ENCODE measurements around the gene GPR35. TPM values are rescaled to one million over a fixed set of nuclear protein-coding genes. Genes with fewer than 3 reads are reported as not detected.

GPR35 gene
- total RNA-seq, 1 donor from 2014 or later = 0.34 TPM

DNA sequence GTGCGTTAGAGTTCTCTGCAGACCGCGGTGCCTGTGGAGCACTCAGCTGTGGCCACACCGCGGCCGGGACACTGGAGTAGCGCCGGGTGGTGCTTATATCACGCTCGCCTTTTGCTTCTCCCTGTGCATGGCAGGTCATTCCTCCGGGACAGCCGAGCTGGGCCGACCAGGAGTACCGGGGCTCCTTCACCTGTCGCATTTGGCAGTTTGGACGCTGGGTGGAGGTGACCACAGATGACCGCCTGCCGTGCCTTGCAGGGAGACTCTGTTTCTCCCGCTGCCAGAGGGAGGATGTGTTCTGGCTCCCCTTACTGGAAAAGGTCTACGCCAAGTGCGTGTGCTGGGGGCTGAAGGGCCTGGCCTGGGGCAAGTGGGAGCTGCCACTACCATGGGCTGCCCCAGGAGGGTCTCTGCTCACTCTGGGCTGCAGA lies 34.6 kb upstream of the GPR35 start:
- peaks cover 42% of the 10 kb centered on the region for H3K79me2 ChIP-seq (ENCODE audit: low read depth)
- H3K9me3 Mint-ChIP-seq = no peaks in the 10 kb centered on the region

DNA sequence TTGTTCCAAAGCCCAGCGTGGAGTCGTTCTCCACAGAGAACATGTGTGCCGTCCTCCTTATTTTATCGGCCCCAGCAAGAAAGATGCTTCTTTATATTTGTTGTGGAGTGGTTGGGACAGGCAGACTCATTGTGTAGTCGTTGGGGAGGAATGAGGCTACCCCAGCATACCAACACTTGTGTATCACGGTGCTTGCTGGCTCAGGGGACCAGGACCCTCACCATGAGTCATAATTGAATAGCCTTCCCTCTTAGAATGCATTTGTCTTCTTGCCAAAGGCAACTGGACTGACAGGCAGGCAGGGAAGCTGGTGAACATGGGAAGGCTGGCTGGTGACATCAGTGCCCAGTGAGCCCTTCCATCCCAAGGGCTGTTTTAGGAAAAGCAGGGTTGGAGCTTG lies 34.1 kb upstream of the GPR35 start:
- Histone ChIP-seq H4K20me1 (ENCODE audit: low read depth) (peaks cover 37% of the 10 kb centered on the region), H3K9me3 (ENCODE audit: low read depth) (no peaks in the 10 kb centered on the region), H3K27me3 (no peaks in the 10 kb centered on the region), H3K4me3 (no peak overlapping the region), H3K36me3 (no peaks in the 10 kb centered on the region), H3K4me1 (peaks cover 9% of the 10 kb centered on the region), H3K4me2 (no peak overlapping the region), H3K27ac (no peak overlapping the region), H3K79me2 (ENCODE audit: low read depth) (peaks cover 38% of the 10 kb centered on the region), H2AFZ (replicated peaks) (no peak overlapping the region), H3F3A (ENCODE audit: low read depth) (no peaks in the 10 kb centered on the region), H3K9ac (no peak overlapping the region)
- Mint-ChIP-seq H3K27me3 (ENCODE audit: insufficient read depth, low read depth) (no peaks in the 10 kb centered on the region), H3K9me3 (no peaks in the 10 kb centered on the region), H3K4me3 (no peak overlapping the region), H3K36me3 (peaks cover 9% of the 10 kb centered on the region), H3K27ac (no peak overlapping the region), H3K4me1 (peaks cover 18% of the 10 kb centered on the region)
- DNase-seq (ENCODE audit: low spot score) = no peak
- TF ChIP-seq, protein P1, sequence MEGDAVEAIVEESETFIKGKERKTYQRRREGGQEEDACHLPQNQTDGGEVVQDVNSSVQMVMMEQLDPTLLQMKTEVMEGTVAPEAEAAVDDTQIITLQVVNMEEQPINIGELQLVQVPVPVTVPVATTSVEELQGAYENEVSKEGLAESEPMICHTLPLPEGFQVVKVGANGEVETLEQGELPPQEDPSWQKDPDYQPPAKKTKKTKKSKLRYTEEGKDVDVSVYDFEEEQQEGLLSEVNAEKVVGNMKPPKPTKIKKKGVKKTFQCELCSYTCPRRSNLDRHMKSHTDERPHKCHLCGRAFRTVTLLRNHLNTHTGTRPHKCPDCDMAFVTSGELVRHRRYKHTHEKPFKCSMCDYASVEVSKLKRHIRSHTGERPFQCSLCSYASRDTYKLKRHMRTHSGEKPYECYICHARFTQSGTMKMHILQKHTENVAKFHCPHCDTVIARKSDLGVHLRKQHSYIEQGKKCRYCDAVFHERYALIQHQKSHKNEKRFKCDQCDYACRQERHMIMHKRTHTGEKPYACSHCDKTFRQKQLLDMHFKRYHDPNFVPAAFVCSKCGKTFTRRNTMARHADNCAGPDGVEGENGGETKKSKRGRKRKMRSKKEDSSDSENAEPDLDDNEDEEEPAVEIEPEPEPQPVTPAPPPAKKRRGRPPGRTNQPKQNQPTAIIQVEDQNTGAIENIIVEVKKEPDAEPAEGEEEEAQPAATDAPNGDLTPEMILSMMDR (IDR thresholded peaks at IDR 0.05) = no peak
- no peak for TF ChIP-seq EZH2 (IDR thresholded peaks at IDR 0.05)
- no peak for TF ChIP-seq EZH2phosphoT487 (IDR thresholded peaks at IDR 0.05)

More for the DNA sequence above, 34.6 kb upstream of the GPR35 start:
- no peak overlapping the region for H3K4me2 ChIP-seq
- H3K36me3 Mint-ChIP-seq = peaks cover 9% of the 10 kb centered on the region
- no peak overlapping the region for H3K27ac Mint-ChIP-seq
- H3K4me1 Mint-ChIP-seq = peaks cover 20% of the 10 kb centered on the region
- no peaks in the 10 kb centered on the region for H3K9me3 ChIP-seq (ENCODE audit: low read depth)
- no peak overlapping the region for H3K27ac ChIP-seq
- no peak overlapping the region for H3K4me3 Mint-ChIP-seq
- TF ChIP-seq EZH2 (IDR thresholded peaks at IDR 0.05) (no peak), EZH2phosphoT487 (IDR thresholded peaks at IDR 0.05) (no peak)
- TF ChIP-seq, protein P1 (IDR thresholded peaks at IDR 0.05) = no peak
- H3K4me3 ChIP-seq = no peak overlapping the region
- peaks cover 36% of the 10 kb centered on the region for H4K20me1 ChIP-seq (ENCODE audit: low read depth)
- H3K9ac ChIP-seq = no peak overlapping the region
- no peaks in the 10 kb centered on the region for H3K36me3 ChIP-seq
- H3F3A ChIP-seq (ENCODE audit: low read depth) = no peaks in the 10 kb centered on the region
- H3K27me3 Mint-ChIP-seq (ENCODE audit: insufficient read depth, low read depth) = no peaks in the 10 kb centered on the region
- no peaks in the 10 kb centered on the region for H3K27me3 ChIP-seq
- H2AFZ ChIP-seq (replicated peaks) = no peak overlapping the region
- peaks cover 9% of the 10 kb centered on the region for H3K4me1 ChIP-seq
- DNase-seq (ENCODE audit: low spot score) = no peak

DNA sequence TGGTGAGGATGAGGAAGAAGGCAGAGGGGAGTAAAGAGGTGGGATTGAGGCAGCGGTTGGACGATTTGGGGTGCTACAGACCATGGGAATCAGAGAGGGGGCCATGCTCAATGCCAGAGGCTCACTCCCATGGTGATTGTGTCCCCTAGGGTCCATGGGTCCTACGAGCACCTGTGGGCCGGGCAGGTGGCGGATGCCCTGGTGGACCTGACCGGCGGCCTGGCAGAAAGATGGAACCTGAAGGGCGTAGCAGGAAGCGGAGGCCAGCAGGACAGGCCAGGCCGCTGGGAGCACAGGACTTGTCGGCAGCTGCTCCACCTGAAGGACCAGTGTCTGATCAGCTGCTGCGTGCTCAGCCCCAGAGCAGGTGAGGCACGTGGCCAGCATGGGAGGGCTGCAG lies 33.5 kb upstream of the GPR35 start:
- H3K4me3 Mint-ChIP-seq = no peak overlapping the region
- Histone ChIP-seq H2AFZ (replicated peaks) (no peak overlapping the region), H3K4me2 (no peak overlapping the region), H3K4me1 (peaks cover 9% of the 10 kb centered on the region), H3K4me3 (no peak overlapping the region), H4K20me1 (ENCODE audit: low read depth) (peaks cover 37% of the 10 kb centered on the region), H3K36me3 (no peaks in the 10 kb centered on the region), H3F3A (ENCODE audit: low read depth) (no peaks in the 10 kb centered on the region), H3K27ac (no peak overlapping the region), H3K27me3 (no peaks in the 10 kb centered on the region), H3K79me2 (ENCODE audit: low read depth) (peaks cover 38% of the 10 kb centered on the region), H3K9me3 (ENCODE audit: low read depth) (no peaks in the 10 kb centered on the region), H3K9ac (no peak overlapping the region)
- no peaks in the 10 kb centered on the region for H3K27me3 Mint-ChIP-seq (ENCODE audit: insufficient read depth, low read depth)
- peaks cover 9% of the 10 kb centered on the region for H3K36me3 Mint-ChIP-seq
- no peak overlapping the region for H3K27ac Mint-ChIP-seq
- no peak for DNase-seq (ENCODE audit: low spot score)
- no peaks in the 10 kb centered on the region for H3K9me3 Mint-ChIP-seq
- peaks cover 18% of the 10 kb centered on the region for H3K4me1 Mint-ChIP-seq
- no peak for TF ChIP-seq EZH2 (IDR thresholded peaks at IDR 0.05)

DNA sequence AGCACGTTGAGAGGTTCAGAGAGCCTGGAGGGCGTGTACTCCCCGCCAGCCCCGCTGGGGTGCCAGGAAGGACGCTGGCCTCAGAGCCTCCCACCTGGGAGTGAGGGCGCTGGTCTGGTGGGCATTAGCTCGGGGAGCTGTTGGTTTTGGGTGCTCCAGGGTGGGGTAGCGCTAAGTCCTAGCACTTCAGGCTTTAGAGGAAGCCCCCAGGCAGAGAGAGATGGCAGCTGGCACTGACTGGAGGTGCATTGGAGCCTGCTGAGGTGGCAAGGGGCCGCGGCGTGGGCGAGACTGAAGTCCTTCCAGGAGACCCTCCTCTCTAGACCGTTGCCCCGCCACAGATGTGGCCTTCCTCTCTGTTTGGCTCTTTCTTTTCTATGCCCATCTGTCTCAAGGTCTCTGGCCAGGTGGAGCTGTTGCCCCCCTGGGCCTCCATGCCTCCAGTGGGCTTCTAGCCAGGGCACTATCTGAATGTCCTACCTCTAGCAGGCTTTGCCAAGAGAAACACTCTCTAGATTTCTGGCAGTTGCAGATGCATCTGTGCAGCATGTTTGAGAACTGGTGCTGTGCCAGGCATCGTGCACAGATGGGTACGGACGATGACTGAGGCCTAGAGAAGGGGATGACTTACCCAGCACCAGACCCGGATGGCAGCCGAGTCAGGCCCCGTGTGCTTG lies 32.1 kb upstream of the GPR35 start:
- Mint-ChIP-seq H3K4me3 (no peak overlapping the region), H3K27me3 (ENCODE audit: insufficient read depth, low read depth) (no peaks in the 10 kb centered on the region), H3K27ac (no peak overlapping the region), H3K36me3 (peaks cover 9% of the 10 kb centered on the region), H3K4me1 (peaks cover 11% of the 10 kb centered on the region), H3K9me3 (no peaks in the 10 kb centered on the region)
- Histone ChIP-seq H3K4me1 (peaks cover under 1% of the 10 kb centered on the region), H3F3A (ENCODE audit: low read depth) (no peaks in the 10 kb centered on the region), H3K36me3 (no peaks in the 10 kb centered on the region), H3K79me2 (ENCODE audit: low read depth) (peaks cover 24% of the 10 kb centered on the region), H3K4me3 (no peak overlapping the region), H3K27ac (no peak overlapping the region), H3K4me2 (no peak overlapping the region), H3K9me3 (ENCODE audit: low read depth) (no peaks in the 10 kb centered on the region), H4K20me1 (ENCODE audit: low read depth) (peaks cover 23% of the 10 kb centered on the region), H3K27me3 (no peaks in the 10 kb centered on the region), H2AFZ (replicated peaks) (no peak overlapping the region), H3K9ac (no peak overlapping the region)
- TF ChIP-seq, protein P1 (IDR thresholded peaks at IDR 0.05) = no peak
- TF ChIP-seq EZH2phosphoT487 (IDR thresholded peaks at IDR 0.05) (no peak), EZH2 (IDR thresholded peaks at IDR 0.05) (no peak)
- no peak for DNase-seq (ENCODE audit: low spot score)
